HepG2 (cell line): ENCODE data around the gene MYADML2. TPM values are rescaled to one million over a fixed set of nuclear protein-coding genes. Genes with fewer than 3 reads are reported as not detected.
A peak's percentile ranks its signal among the peaks of the same experiment; 100 is the strongest.

Source experiments
- AHR ChIP-seq: IDR thresholded peaks from 2 replicates; pipeline ENCODE4 v1.6.1; 2018; ENCODE audit warnings: missing genetic modification reagents, missing compliant biosample characterization
- CBX5 ChIP-seq: sonication (generic); formaldehyde crosslinking; IDR thresholded peaks from 2 replicates; pipeline ENCODE4 v1.4.0; 2020; ENCODE audit warnings: missing genetic modification reagents, borderline replicate concordance
- ELK4 ChIP-seq: sonication (generic); formaldehyde crosslinking; IDR thresholded peaks from 2 replicates; pipeline ENCODE4 v1.9.0; 2021; ENCODE audit warnings: missing genetic modification reagents, borderline replicate concordance
- GZF1 ChIP-seq: sonication (generic); formaldehyde crosslinking; IDR thresholded peaks from 2 replicates; pipeline ENCODE4 v1.5.1; 2020; ENCODE audit warnings: mild to moderate bottlenecking, missing genetic modification reagents
- HCFC1 ChIP-seq: fragments of 150-350 bp; IDR thresholded peaks from 2 replicates; pipeline ENCODE4 v1.6.1; 2014; ENCODE audit warnings: low read depth, low read length
- HOXA3 ChIP-seq: sonication (generic); formaldehyde crosslinking; IDR thresholded peaks from 2 replicates; pipeline ENCODE4 v1.5.0; 2020; ENCODE audit warnings: missing genetic modification reagents
- NFAT5 ChIP-seq: sonication (generic); formaldehyde crosslinking; IDR thresholded peaks from 2 replicates; pipeline ENCODE4 v1.4.0; 2020; ENCODE audit warnings: missing genetic modification reagents
- NFYB ChIP-seq: sonication (generic); formaldehyde crosslinking; IDR thresholded peaks from 2 replicates; pipeline ENCODE4 v1.4.0; 2020; ENCODE audit warnings: missing genetic modification reagents
- PREB ChIP-seq: sonication (generic); formaldehyde crosslinking; IDR thresholded peaks from 2 replicates; pipeline ENCODE4 v1.4.0; 2020; ENCODE audit warnings: missing genetic modification reagents
- REXO4 ChIP-seq: sonication (generic); formaldehyde crosslinking; IDR thresholded peaks from 2 replicates; pipeline ENCODE4 v1.8.0; 2022; ENCODE audit warnings: missing genetic modification reagents, mild to moderate bottlenecking, borderline replicate concordance
- RNF219 ChIP-seq: sonication (generic); formaldehyde crosslinking; IDR thresholded peaks from 2 replicates; pipeline ENCODE4 v1.5.0; 2020; ENCODE audit warnings: mild to moderate bottlenecking, missing genetic modification reagents
- TERF1 ChIP-seq: sonication (generic); formaldehyde crosslinking; IDR thresholded peaks from 2 replicates; pipeline ENCODE4 v1.8.0; 2022; ENCODE audit warnings: mild to moderate bottlenecking, missing genetic modification reagents, moderate library complexity
- TOPORS ChIP-seq: sonication (generic); formaldehyde crosslinking; IDR thresholded peaks from 2 replicates; pipeline ENCODE4 v1.8.0; 2023; ENCODE audit warnings: mild to moderate bottlenecking, missing genetic modification reagents
- ZFP91 ChIP-seq: sonication (generic); formaldehyde crosslinking; IDR thresholded peaks from 2 replicates; pipeline ENCODE4 v1.9.0; 2022; ENCODE audit warnings: missing genetic modification reagents, mild to moderate bottlenecking, borderline replicate concordance
- ZNF878 ChIP-seq: sonication (generic); formaldehyde crosslinking; IDR thresholded peaks from 2 replicates; pipeline ENCODE4 v1.8.1; 2023; ENCODE audit warnings: mild to moderate bottlenecking, missing genetic modification reagents, moderate library complexity
- polyA plus RNA-seq, 8 experiments: library from polyadenylated mRNA; depleted of rRNA in 3 of 8; stranded (reverse) in 7 of 8; unstranded in 1 of 8; fragments of >200 nt; fragmentation: Illumina TruSeq in 4 of 8; extraction: Trizol in 4 of 8; gene quantifications; 2 replicates each; pipeline versions ENCODE4 v1.2.1 to v1.2.3, GENCODE V29; 2011 to 2016; ENCODE audit warnings: low read depth in 4 of 8, missing spikeins in 1 of 8, mixed read lengths in 1 of 8; ENCODE audit not compliant: insufficient read depth in 1 of 8
- total RNA-seq, 5 experiments: library from RNA; depleted of rRNA; stranded (reverse); fragments of >200 nt; fragmentation: Illumina TruSeq; extraction: Trizol; gene quantifications; 2 replicates each; pipeline ENCODE4 v1.2.3, GENCODE V29; 2016; ENCODE audit warnings: low read depth in 1 of 5

Gene MYADML2
- total and polyA plus RNA-seq, 2 of the 13 experiments (the other 11 are each of a cell fraction or from before 2014, with no cell fraction given): not detected

- TF ChIP-seq TERF1 (CRISPR knock-in tag): peak; percentile 84; the same call in 1 of the 2 replicates
- no peak for TF ChIP-seq AHR (CRISPR knock-in tag)
- peak; percentile 88; the same call in 1 of the 2 replicates for TF ChIP-seq GZF1 (CRISPR knock-in tag)
- no peak for TF ChIP-seq RNF219 (CRISPR knock-in tag)
- no peak for TF ChIP-seq ZNF878 (CRISPR knock-in tag)
- peak; percentile 46; the same call in 1 of the 2 replicates for TF ChIP-seq HOXA3
- no peak for TF ChIP-seq ELK4 (CRISPR knock-in tag)
- no peak; the same call in 1 of the 2 replicates for TF ChIP-seq CBX5 (CRISPR knock-in tag)
- peak; percentile 79 for TF ChIP-seq ZFP91
- no peak for TF ChIP-seq REXO4 (CRISPR knock-in tag)
- TF ChIP-seq PREB: no peak
- peak; percentile 93; the same call in 1 of the 2 replicates for TF ChIP-seq TOPORS (CRISPR knock-in tag)
- TF ChIP-seq NFAT5 (CRISPR knock-in tag): 0 out of 2 replicates have a peak, but pooled peaks have one; percentile 19
- TF ChIP-seq HCFC1: no peak
- TF ChIP-seq NFYB: no peak
Observed at GRCh38 chr17:81993729-81994592, 46.9 kb upstream of the MYADML2 start (continued).
